Transverse colon (tissue), 4 donors: ENCODE data around the gene PAQR5. TPM values are rescaled to one million over a fixed set of nuclear protein-coding genes. Genes with fewer than 3 reads are reported as not detected.
"Not testable (repeated sequence)": the region's sequence is repeated elsewhere in the genome, so short reads cannot be mapped to it uniquely, and the experiment has no call there.

Experiments used
- DNase-seq: peaks from one replicate; pipeline ENCODE4 v3.0.0-alpha.2; 2019
- H3K27ac ChIP-seq, 4 donors: fragments of 200-600 bp; sonication (generic); 2 replicates each; pipeline ENCODE4 v1.5.1; 2016 to 2018; ENCODE audit warnings: inconsistent platforms in 4 of 4
- H3K27me3 ChIP-seq: fragments of 200-600 bp; sonication (generic); 2 replicates; pipeline ENCODE4 v1.5.1; 2017; ENCODE audit warnings: inconsistent platforms
- H3K36me3 ChIP-seq, 4 donors: fragments of 200-600 bp; sonication (generic); 2 replicates each; pipeline ENCODE4 v1.5.1; 2017 to 2019; ENCODE audit warnings: inconsistent platforms in 4 of 4
- H3K4me1 ChIP-seq, 4 donors: fragments of 200-600 bp; sonication (generic); 2 replicates each; pipeline ENCODE4 v1.5.1; 2017 to 2020; ENCODE audit warnings: inconsistent platforms in 4 of 4
- H3K4me3 ChIP-seq, 4 donors: fragments of 200-600 bp; sonication (generic); 1 replicate in 1 of 4; 2 replicates in 3 of 4; pipeline versions ENCODE4 v1.5.1 to v1.6.1; 2017 to 2019; ENCODE audit warnings: inconsistent platforms in 4 of 4
- H3K9me3 ChIP-seq, 2 donors: fragments of 200-600 bp; sonication (generic); 2 replicates each; pipeline ENCODE4 v1.5.1; 2017 to 2019; ENCODE audit warnings: inconsistent platforms in 2 of 2
- EP300 ChIP-seq: sonication (generic); formaldehyde crosslinking; IDR thresholded peaks from one replicate; pipeline ENCODE4 v1.6.1; 2017; ENCODE audit warnings: antibody characterized with exemption, low read depth
- POLR2A ChIP-seq: fragments of 450-650 bp; IDR thresholded peaks from one replicate; pipeline ENCODE4 v1.6.1; 2016; ENCODE audit warnings: antibody characterized with exemption, mild to moderate bottlenecking, moderate library complexity
- POLR2AphosphoS5 ChIP-seq, 3 donors: sonication (generic); formaldehyde crosslinking; IDR thresholded peaks; one replicate each; pipeline ENCODE4 v1.6.1; 2016; ENCODE audit warnings: antibody characterized with exemption in 3 of 3
- WGBS, 2 donors: methylation state at CpG; one replicate each; pipeline ENCODE4 v1.1.5; 2018; ENCODE audit warnings: low coverage in 1 of 2; 5-methylcytosine and 5-hydroxymethylcytosine counted together
- in situ Hi-C, 4 donors: fragments of 200-750 bp; cut with MboI; loops; one replicate each; pipeline versions ENCODE4 v1.15.0 to v1.15.1; 2017; ENCODE audit warnings: low sequenced_read_pairs in 3 of 4, low pct_ligation_motif_present in 1 of 4, low pct_unique_long_range_greater_than_20kb in 1 of 4
- intact Hi-C: fragments of 100-400 bp; cut with DNase I; formaldehyde crosslinking; loops from one replicate; pipeline ENCODE4 v1.15.1; 2023; ENCODE audit warnings: low total_unique reads
- total RNA-seq, 4 donors: library from RNA; depleted of rRNA; stranded (reverse); fragments of >200 nt; gene quantifications; one replicate each; pipeline ENCODE4 v1.1.0, GENCODE V29; 2016
- TF ChIP-seq, protein P1 (sequence below), 5 experiments: fragments of 200-600 bp in 3 of 5; fragments of 450-650 bp in 2 of 5; sonication (generic) in 3 of 5; IDR thresholded peaks; 1 replicate in 2 of 5; 2 replicates in 3 of 5; pipeline ENCODE4 v1.5.1; 2016 to 2017; ENCODE audit warnings: antibody characterized with exemption in 5 of 5, inconsistent platforms in 3 of 5, mild to moderate bottlenecking in 2 of 5, moderate library complexity in 1 of 5

The PAQR5 gene
- total RNA-seq, 4 donors from 2014 or later = 21.1 to 80.0 (median 48.9) TPM

DNA sequence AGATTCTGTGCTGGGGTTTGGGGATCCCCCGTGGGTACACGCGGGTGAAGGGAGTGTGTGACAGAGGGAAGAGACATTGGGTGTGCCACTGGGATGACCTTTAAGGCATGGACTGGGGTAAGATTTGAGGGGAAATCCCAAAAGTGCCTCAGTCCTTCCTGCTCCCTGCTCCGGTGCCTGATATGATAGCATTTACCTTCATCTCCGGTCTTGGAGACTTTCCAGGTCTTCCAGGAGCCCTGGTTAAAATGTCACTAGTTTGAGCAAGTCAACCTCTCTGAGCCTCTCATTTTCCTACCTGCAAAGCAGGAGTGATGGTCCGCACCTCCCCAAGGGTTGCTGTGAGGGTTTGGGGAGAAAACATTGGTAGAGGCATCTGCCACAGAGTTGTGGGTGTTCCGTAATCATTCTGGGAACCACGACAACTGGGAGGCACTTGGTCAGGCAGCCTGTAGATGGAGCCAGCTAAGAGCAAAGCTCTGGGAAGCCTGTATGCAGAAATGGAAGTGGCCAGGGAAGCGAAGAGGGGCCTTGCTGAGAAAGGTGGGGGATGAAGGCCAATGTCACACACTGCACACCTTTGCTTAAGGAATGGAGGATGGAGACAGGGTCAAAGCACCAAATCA is 81.5 kb downstream of the PAQR5 start:
- no peaks in the 10 kb centered on the region for H3K4me1 ChIP-seq
- H3K9me3 ChIP-seq = no peaks in the 10 kb centered on the region
- H3K27ac ChIP-seq = no peak overlapping the region
- in situ Hi-C loops (loop anchor here in 2 of 4 donors (10.0 to 25.0 kb wide), 2 partner anchors 315 to 318 kb away; no protein-coding TSS in a partner anchor), intact Hi-C loops (no loop called here)
- 40 to 63% methylated on average over 2 to 9 of the region's 9 CpGs for WGBS, 2 donors
- DNase-seq = no peak
- no peak overlapping the region for H3K4me3 ChIP-seq
- TF ChIP-seq, protein P1, sequence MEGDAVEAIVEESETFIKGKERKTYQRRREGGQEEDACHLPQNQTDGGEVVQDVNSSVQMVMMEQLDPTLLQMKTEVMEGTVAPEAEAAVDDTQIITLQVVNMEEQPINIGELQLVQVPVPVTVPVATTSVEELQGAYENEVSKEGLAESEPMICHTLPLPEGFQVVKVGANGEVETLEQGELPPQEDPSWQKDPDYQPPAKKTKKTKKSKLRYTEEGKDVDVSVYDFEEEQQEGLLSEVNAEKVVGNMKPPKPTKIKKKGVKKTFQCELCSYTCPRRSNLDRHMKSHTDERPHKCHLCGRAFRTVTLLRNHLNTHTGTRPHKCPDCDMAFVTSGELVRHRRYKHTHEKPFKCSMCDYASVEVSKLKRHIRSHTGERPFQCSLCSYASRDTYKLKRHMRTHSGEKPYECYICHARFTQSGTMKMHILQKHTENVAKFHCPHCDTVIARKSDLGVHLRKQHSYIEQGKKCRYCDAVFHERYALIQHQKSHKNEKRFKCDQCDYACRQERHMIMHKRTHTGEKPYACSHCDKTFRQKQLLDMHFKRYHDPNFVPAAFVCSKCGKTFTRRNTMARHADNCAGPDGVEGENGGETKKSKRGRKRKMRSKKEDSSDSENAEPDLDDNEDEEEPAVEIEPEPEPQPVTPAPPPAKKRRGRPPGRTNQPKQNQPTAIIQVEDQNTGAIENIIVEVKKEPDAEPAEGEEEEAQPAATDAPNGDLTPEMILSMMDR (IDR thresholded peaks at IDR 0.05) = no peak
- TF ChIP-seq POLR2A = no peak
- no peak for TF ChIP-seq POLR2AphosphoS5 (IDR thresholded peaks at IDR 0.05)
- TF ChIP-seq EP300 = no peak
- no peaks in the 10 kb centered on the region for H3K27me3 ChIP-seq
- no peaks in the 10 kb centered on the region for H3K36me3 ChIP-seq

DNA sequence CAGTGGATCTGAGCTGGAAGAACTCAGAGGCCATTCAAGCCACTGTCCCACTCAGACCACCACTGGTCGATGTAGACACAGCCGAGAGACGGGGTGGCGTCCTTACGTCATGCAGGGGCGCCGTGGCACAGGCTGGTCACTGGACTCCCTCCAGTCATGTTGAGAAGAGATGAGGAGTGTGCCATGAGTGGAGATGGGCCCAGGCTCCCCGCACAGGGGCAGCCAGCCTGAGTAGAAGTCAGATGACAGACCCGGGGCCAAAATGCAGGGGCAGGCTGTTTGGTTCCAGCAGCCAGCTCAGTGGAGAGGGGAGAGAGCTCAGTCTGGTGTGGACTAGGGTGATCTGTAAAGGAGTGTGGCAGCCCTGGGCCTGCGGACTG is 82.0 kb downstream of the PAQR5 start:
- H3K27ac ChIP-seq = no peak overlapping the region
- no peaks in the 10 kb centered on the region for H3K4me1 ChIP-seq
- H3K9me3 ChIP-seq = no peaks in the 10 kb centered on the region
- no peaks in the 10 kb centered on the region for H3K27me3 ChIP-seq
- no peak for DNase-seq
- in situ Hi-C loops = loop anchor here in 2 of 4 donors (10.0 to 25.0 kb wide), 2 partner anchors 316 to 318 kb away; no protein-coding TSS in a partner anchor
- no peak for TF ChIP-seq EP300
- no peak for TF ChIP-seq POLR2AphosphoS5 (IDR thresholded peaks at IDR 0.05)
- TF ChIP-seq POLR2A = no peak
- H3K36me3 ChIP-seq = no peaks in the 10 kb centered on the region
- 95 to 100% methylated on average over 3 to 10 of the region's 10 CpGs for WGBS, 2 donors
- H3K4me3 ChIP-seq = no peak overlapping the region
- intact Hi-C loops = no loop called here

DNA sequence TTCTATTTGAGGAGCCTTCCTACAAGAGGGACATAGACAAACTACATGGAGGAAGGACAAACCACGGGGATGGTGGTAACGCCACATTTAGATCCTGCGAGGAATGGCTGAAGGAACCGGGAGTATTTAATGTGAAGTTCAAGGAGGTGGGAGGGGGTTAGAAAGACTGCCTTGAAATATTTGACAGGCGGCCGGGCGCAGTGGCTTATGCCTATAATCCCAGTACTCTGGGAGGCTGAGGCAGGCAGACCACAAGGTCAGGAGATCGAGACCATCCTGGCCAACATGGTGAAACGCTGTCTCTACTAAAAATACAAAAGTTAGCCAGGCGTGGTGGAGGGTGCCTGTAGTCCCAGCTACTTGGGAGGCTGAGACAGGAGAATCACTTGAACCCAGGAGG is 83.5 kb downstream of the PAQR5 start:
- WGBS, 2 donors = 94% methylated on average over 10 of the region's 10 CpGs; no CpG with 5 or more reads in 1 of the 2 donors
- in situ Hi-C loops = loop anchor here in 2 of 4 donors (10.0 to 25.0 kb wide), 2 partner anchors 317 to 320 kb away; no protein-coding TSS in a partner anchor
- H3K36me3 ChIP-seq, H3K27ac ChIP-seq, intact Hi-C loops, H3K27me3 ChIP-seq, H3K4me3 ChIP-seq, H3K4me1 ChIP-seq, H3K9me3 ChIP-seq, DNase-seq: not testable (repeated sequence)

DNA sequence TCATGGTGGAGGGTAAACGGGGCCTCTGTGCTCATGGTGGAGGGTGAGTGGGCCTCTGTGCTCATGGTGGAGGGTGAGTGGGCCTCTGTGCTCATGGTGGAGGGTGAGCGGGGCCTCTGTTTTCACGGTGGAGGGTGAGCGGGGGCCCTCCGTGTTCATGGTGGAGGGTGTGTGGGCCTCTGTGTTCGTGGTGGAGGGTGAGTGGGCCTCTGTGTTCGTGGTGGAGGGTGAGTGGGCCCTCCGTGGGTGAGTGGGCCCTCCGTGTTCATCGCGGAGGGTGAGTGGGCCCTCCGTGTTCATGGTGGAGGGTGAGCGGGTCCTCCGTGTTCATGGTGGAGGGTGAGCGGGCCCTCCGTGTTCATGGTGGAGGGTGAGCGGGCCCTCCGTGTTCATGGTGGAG is 85.4 kb downstream of the PAQR5 start:
- in situ Hi-C loops = loop anchor here in 2 of 4 donors (10.0 to 25.0 kb wide), 2 partner anchors 319 to 322 kb away; no protein-coding TSS in a partner anchor
- H3K36me3 ChIP-seq, DNase-seq, H3K9me3 ChIP-seq, intact Hi-C loops, H3K4me1 ChIP-seq, H3K4me3 ChIP-seq, H3K27me3 ChIP-seq, H3K27ac ChIP-seq: not testable (repeated sequence)
- WGBS, 2 donors = 85% methylated on average over 16 of the region's 18 CpGs; no CpG with 5 or more reads in 1 of the 2 donors

DNA sequence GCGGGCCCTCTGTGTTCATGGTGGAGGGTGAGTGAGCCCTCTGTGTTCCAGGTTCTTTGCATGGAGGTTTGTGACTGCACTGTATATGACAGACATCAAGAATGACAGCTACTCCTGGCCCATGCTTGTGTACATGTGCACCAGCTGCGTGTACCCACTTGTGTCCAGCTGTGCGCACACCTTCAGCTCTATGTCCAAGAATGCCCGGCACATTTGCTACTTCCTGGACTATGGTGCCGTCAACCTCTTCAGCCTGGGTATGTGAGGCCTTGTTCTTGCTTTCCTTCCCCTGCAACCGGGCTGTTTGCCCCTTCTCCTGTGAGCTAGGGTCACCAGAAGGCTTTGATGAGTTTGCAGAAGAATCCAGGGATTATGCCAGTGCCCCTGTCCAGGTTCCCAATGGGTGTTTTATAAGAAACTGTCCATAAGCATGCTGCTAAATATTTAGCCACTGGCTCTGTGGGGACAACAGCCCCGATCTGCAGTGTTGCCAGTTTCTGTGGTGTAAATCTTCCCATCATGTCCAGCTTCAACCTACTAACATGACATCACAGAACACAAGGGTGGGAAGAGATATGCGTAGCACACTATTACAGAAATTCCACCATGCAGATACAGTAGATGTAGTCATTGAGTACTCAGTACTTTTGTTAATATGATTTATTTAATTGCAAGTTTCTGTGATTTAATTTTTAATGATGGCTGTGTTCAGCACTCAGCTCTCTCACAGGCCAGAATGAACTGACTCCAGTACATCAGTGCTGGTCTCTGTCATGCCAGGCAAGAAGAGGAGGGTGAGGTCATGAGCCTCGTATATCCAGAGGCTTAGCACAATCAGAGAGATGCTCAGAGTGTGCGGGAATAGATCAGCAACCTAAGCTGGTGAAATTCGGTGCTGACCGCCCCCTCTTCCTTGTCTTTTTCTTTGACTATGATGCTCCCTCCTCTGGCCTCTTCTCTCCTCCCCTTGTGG is 86.2 kb downstream of the PAQR5 start:
- intact Hi-C loops (no loop called here), in situ Hi-C loops (loop anchor here in 2 of 4 donors (10.0 to 25.0 kb wide), 2 partner anchors 320 to 323 kb away; no protein-coding TSS in a partner anchor)
- no peak overlapping the region for H3K4me3 ChIP-seq
- no peak overlapping the region for H3K27ac ChIP-seq
- no peaks in the 10 kb centered on the region for H3K27me3 ChIP-seq
- 83% methylated on average over 11 of the region's 12 CpGs; no CpG with 5 or more reads in 1 of the 2 donors for WGBS, 2 donors
- TF ChIP-seq POLR2AphosphoS5 (IDR thresholded peaks at IDR 0.05) = no peak
- TF ChIP-seq, protein P1 (IDR thresholded peaks at IDR 0.05) = no peak
- TF ChIP-seq EP300 = no peak
- no peak for TF ChIP-seq POLR2A
- H3K4me1 ChIP-seq = no peaks in the 10 kb centered on the region
- no peak for DNase-seq
- no peaks in the 10 kb centered on the region for H3K9me3 ChIP-seq
- no peaks in the 10 kb centered on the region for H3K36me3 ChIP-seq
